Activated naive CD4-positive, alpha-beta T cell treated with anti-CD3 and anti-CD28 coated beads, Interleukin-2, amount 50 U/mL, for 24 hours (primary cell): ENCODE results near the gene GRK4.
"Not testable (repeated sequence)": the region's sequence is repeated elsewhere in the genome, so short reads cannot be mapped to it uniquely, and the experiment has no call there.

Experiments used
- H3K27ac Mint-ChIP-seq: one replicate; pipeline ENCODE4 v1.8.0; 2021; ENCODE audit warnings: mild to moderate bottlenecking, mixed read lengths
- H3K27me3 Mint-ChIP-seq: one replicate; pipeline ENCODE4 v1.8.0; 2021; ENCODE audit warnings: mixed read lengths
- H3K36me3 Mint-ChIP-seq: one replicate; pipeline ENCODE4 v1.8.0; 2021; ENCODE audit warnings: mixed read lengths
- H3K4me1 Mint-ChIP-seq: one replicate; pipeline ENCODE4 v1.8.0; 2021; ENCODE audit warnings: mixed read lengths
- H3K4me3 Mint-ChIP-seq: one replicate; pipeline ENCODE4 v1.8.0; 2021; ENCODE audit warnings: mild to moderate bottlenecking, mixed read lengths
- H3K9me3 Mint-ChIP-seq: one replicate; pipeline ENCODE4 v1.8.0; 2021; ENCODE audit warnings: mixed read lengths

The GRK4 gene

DNA sequence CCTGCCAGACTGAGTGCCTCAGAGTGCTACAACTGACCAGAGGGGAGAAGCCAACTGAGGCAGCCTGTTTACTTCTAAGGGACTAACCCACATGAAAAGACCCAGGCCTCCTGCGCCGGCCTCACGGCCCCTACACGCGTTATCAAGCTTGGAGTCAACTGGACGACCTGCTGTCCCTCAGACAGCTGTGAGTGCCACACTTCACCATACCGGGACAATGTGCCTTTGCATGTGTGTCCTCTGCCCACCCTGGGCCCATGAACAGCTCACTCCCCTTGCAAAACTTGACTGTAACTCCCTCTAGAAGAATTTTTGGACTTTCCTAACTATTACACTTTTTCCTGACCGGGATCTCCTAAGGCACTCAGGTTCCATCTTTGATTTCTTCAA is 2.0 kb upstream of the GRK4 start:
- H3K27me3 Mint-ChIP-seq = no peaks in the 10 kb centered on the region
- peaks cover 42% of the 10 kb centered on the region for H3K4me1 Mint-ChIP-seq
- peak overlapping the region; percentile 95 for H3K4me3 Mint-ChIP-seq
- H3K9me3 Mint-ChIP-seq = no peaks in the 10 kb centered on the region
- H3K36me3 Mint-ChIP-seq = peaks cover 19% of the 10 kb centered on the region
- peak overlapping the region; percentile 88 for H3K27ac Mint-ChIP-seq

DNA sequence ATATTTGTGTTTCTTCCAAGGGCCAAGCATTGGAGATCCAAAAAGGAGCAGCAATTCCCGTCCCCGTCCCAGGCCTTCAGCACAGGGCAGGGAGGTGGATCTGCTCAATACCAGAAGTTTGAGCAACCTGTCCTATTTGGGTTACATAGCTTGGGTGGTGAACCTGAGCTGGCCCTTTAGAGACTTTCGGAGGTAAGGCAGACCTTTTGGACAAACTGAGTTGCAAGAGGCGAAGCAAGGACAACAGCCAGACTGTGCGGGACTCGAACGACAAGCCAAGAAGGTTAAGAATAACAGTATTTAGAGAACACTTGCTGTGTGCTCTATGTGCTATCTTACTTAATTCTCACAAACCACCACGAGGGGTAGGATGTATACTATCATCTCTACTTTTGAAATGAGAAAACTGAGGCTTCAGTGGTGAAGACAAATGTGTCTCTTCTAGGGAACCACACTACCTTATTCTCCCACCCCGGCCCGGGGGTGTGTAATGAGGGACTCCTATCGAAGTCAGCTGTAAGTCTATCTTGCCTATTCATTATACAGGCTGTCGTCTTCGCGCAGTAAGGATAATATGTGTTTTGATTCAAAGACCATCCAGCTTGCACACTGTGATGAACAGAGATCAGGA is 1.4 kb upstream of the GRK4 start:
- peaks cover 16% of the 10 kb centered on the region for H3K36me3 Mint-ChIP-seq
- peaks cover 39% of the 10 kb centered on the region for H3K4me1 Mint-ChIP-seq
- H3K27me3 Mint-ChIP-seq = no peaks in the 10 kb centered on the region
- H3K4me3 Mint-ChIP-seq = peak overlapping the region; percentile 95
- no peaks in the 10 kb centered on the region for H3K9me3 Mint-ChIP-seq
- peak overlapping the region; percentile 88 for H3K27ac Mint-ChIP-seq

DNA sequence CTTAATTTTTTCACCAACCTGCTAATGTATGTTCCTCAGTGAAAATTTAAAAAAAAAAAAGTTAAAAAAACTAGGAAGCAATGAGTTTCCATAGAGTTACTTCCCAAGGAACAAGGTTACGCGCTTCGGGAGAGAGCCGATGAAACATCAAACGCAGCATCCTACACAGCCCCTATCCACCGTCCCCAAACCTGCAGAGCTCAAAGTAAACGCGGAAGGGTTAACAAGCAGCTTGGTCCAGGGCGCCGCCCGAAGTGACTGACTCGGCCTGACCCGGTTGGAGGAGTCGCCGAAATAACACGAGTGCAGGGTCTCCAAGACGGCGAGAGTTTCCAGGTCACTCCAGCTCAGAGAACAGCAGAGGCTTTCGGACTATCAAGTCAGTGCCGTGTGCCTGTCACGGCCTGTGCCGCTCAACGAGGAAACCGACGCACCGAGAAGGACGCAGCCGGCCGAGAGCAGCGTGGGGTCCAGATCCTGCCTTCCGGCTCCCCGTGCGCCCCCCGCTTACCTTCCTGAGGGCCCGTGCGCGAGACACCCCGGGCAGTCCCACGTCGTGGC is 677 bp upstream of the GRK4 start:
- Mint-ChIP-seq H3K4me1 (peaks cover 34% of the 10 kb centered on the region), H3K27me3 (no peaks in the 10 kb centered on the region), H3K4me3 (peak overlapping the region; percentile 95)

GRCh38 chr4:2963966-2964471 is 648 bp downstream of the GRK4 start:
- no peaks in the 10 kb centered on the region for H3K9me3 Mint-ChIP-seq
- peak overlapping the region; percentile 68 for H3K27ac Mint-ChIP-seq
- peaks cover 8% of the 10 kb centered on the region for H3K36me3 Mint-ChIP-seq
- peak overlapping the region; percentile 95 for H3K4me3 Mint-ChIP-seq
- peaks cover 21% of the 10 kb centered on the region for H3K4me1 Mint-ChIP-seq
- H3K27me3 Mint-ChIP-seq = no peaks in the 10 kb centered on the region

More for the DNA sequence above, 677 bp upstream of the GRK4 start:
- peaks cover 13% of the 10 kb centered on the region for H3K36me3 Mint-ChIP-seq
- peak overlapping the region; percentile 88 for H3K27ac Mint-ChIP-seq
- H3K9me3 Mint-ChIP-seq = no peaks in the 10 kb centered on the region

DNA sequence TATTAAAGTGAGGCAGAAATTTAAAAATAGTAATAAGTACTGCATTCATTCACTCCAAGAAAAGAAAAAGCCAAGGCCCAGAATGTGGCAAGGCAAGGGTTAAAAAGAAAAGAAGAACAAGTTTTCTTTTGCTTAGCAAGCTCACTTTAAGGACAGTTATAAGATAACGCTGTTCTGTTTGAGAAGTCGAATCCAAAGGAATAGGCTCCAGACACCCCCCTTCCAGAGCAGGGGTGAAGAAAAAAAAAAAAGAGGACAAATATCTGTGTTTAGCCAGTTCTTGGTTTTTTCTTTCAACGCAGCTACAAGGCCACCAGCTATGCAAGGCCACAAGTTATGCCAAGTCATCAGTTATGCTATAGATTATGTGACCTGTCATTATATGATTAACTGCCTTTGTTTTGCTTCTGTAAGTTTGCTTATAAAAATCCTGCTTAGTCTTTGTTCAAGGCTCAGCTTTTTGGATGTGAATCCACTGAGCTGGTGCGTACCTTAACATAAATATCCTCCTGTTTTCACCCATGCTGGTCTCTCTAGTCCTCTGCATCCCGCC is 1.4 kb downstream of the GRK4 start:
- Mint-ChIP-seq H3K27ac (no peak overlapping the region), H3K36me3 (peaks cover 8% of the 10 kb centered on the region), H3K4me3 (peak overlapping the region; percentile 95), H3K9me3 (no peaks in the 10 kb centered on the region), H3K27me3 (no peaks in the 10 kb centered on the region), H3K4me1 (peaks cover 17% of the 10 kb centered on the region)

GRCh38 chr4:2965262-2965661 is 1.9 kb downstream of the GRK4 start:
- H3K4me3 Mint-ChIP-seq = peak overlapping the region; percentile 95
- peaks cover 14% of the 10 kb centered on the region for H3K4me1 Mint-ChIP-seq
- H3K9me3 Mint-ChIP-seq = no peaks in the 10 kb centered on the region
- H3K27me3 Mint-ChIP-seq = no peaks in the 10 kb centered on the region
- H3K36me3 Mint-ChIP-seq = peaks cover 8% of the 10 kb centered on the region
- H3K27ac Mint-ChIP-seq = no peak overlapping the region

GRCh38 chr4:2968381-2968780 is 5.0 kb downstream of the GRK4 start:
- no peak overlapping the region for H3K27ac Mint-ChIP-seq
- H3K4me3 Mint-ChIP-seq = no peak overlapping the region
- H3K4me1 Mint-ChIP-seq = peaks cover 6% of the 10 kb centered on the region
- H3K9me3 Mint-ChIP-seq = no peaks in the 10 kb centered on the region
- no peaks in the 10 kb centered on the region for H3K36me3 Mint-ChIP-seq
- H3K27me3 Mint-ChIP-seq = no peaks in the 10 kb centered on the region

DNA sequence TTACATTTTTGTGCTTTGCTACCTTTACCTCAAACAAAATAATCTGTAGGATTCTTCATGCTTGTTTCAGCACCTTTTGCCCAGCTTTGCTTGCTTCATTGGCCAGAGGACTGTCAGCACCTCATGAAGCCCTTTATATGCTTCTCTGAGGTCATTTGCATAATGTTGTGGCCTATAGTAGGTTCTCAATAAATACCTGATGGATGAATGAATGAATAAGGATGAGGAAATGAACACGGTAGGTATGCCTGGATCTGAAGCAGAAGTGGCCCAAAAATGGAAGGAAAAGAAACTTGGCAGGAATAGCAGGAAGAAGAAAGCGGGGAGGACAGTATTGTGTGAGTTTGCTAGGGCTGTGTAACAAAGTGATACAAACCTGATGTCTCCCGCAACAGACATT is 7.9 kb downstream of the GRK4 start:
- Mint-ChIP-seq H3K27me3 (no peaks in the 10 kb centered on the region), H3K4me1 (no peaks in the 10 kb centered on the region), H3K36me3 (peaks cover 2% of the 10 kb centered on the region), H3K27ac (no peak overlapping the region), H3K4me3 (no peak overlapping the region), H3K9me3 (no peaks in the 10 kb centered on the region)

- Mint-ChIP-seq H3K4me3 (no peak overlapping the region), H3K36me3 (peaks cover 2% of the 10 kb centered on the region), H3K27me3 (no peaks in the 10 kb centered on the region), H3K4me1 (peaks cover 4% of the 10 kb centered on the region), H3K27ac (no peak overlapping the region), H3K9me3 (no peaks in the 10 kb centered on the region)
These were observed 14.1 kb downstream of the GRK4 start for GRCh38 chr4:2977211-2978088.

DNA sequence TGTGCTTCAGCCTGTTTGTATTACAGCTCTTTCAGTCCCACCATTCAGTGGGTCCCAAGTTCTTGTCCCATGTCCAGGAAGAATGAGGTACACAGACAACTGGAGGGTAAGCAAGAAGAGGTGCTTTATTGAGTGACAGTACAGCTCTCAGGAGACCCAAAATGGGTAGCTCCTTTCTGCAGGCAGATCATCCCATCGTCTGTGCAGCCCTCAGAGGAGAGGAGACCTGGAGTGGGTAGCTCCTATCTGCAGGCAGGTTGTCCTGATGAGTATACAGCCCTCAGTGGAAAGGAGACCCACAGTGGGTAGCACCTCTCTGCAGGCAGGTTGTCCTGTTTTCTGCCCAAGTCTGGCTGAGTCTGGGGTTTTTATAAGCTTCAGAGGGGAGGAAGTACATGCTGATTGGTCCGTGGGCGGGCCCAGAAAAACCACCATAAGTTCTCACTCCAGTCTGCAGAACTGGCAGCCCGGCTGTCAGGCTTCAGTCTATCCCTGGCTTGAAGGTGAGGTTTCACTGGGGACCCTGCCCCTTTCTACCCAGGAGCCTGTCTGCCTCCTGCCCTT is 18.0 kb downstream of the GRK4 start:
- H3K27me3 Mint-ChIP-seq = no peaks in the 10 kb centered on the region
- no peak overlapping the region for H3K27ac Mint-ChIP-seq
- no peaks in the 10 kb centered on the region for H3K36me3 Mint-ChIP-seq
- H3K4me1 Mint-ChIP-seq = peaks cover 4% of the 10 kb centered on the region
- no peaks in the 10 kb centered on the region for H3K9me3 Mint-ChIP-seq
- no peak overlapping the region for H3K4me3 Mint-ChIP-seq

DNA sequence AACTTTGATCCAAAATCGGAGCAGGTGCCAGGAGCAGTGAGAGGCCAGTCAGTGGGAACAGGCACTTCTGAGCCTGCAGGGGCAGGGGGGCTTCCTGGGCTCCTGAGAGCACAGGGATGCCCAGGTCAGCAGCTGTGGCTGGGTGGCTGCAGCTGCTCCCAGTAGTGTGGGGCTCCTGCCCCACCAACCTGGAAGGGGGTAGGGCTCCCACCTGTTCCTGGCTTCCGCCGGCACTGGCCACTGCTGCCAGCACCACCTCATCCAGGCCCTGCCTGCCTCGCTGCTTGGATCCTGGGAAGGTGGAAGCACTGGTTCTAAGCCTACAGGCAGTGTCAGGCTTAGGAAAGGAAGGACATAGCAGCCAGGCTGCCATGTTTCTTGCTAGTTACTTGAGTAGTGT is 18.6 kb downstream of the GRK4 start:
- Mint-ChIP-seq H3K4me1 (peaks cover 4% of the 10 kb centered on the region), H3K36me3 (no peaks in the 10 kb centered on the region), H3K27me3 (no peaks in the 10 kb centered on the region), H3K27ac (no peak overlapping the region), H3K4me3 (no peak overlapping the region), H3K9me3 (no peaks in the 10 kb centered on the region)

DNA sequence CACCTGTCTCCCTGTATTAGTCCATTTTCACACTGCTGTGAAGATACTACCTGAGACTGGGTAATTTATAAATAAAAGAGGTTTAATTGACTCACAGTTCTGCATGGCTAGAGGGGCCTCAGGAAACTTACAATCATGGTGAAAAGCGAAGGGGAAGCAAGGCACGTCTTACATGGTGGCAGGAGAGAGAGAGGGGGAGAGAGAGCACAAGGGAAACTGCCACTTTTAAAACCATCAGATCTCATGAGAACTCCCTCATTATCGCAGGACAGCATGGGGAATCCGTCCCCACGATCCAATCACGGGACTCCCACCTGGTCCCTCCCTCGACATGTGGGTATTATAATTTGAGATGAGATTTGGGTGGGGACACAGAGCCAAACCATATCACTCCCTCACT is 20.3 kb downstream of the GRK4 start:
- not testable (repeated sequence) for H3K4me3 Mint-ChIP-seq, H3K9me3 Mint-ChIP-seq, H3K36me3 Mint-ChIP-seq, H3K27ac Mint-ChIP-seq, H3K4me1 Mint-ChIP-seq, H3K27me3 Mint-ChIP-seq

- Mint-ChIP-seq H3K4me1 (no peaks in the 10 kb centered on the region), H3K4me3 (no peak overlapping the region), H3K27ac (no peak overlapping the region), H3K9me3 (no peaks in the 10 kb centered on the region), H3K36me3 (no peaks in the 10 kb centered on the region), H3K27me3 (no peaks in the 10 kb centered on the region)
These were observed 27.9 kb downstream of the GRK4 start for GRCh38 chr4:2991243-2991642.

DNA sequence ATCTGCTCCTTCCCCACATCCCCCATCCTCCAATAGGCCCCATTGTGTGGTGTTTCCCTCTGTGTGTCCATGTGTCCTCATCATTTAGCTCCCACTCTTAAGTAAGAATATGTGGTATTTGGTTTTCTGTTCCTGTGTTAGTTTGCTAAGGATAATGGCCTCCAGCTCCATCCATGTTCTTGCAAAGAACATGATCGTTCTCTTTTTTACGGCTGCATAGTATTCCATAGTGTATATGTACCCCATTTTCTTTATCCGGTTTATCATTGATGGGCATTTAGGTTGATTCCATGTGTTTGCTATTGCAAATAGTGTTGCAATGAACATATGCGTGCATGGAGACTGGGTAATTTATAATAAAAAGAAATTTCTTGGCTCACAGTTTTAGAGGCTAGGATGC is 31.5 kb downstream of the GRK4 start:
- H3K27ac Mint-ChIP-seq = no peak overlapping the region
- H3K4me1 Mint-ChIP-seq = no peaks in the 10 kb centered on the region
- H3K27me3 Mint-ChIP-seq = no peaks in the 10 kb centered on the region
- H3K4me3 Mint-ChIP-seq = no peak overlapping the region
- no peaks in the 10 kb centered on the region for H3K36me3 Mint-ChIP-seq
- H3K9me3 Mint-ChIP-seq = no peaks in the 10 kb centered on the region

- H3K9me3 Mint-ChIP-seq = no peaks in the 10 kb centered on the region
- H3K27me3 Mint-ChIP-seq = no peaks in the 10 kb centered on the region
- no peak overlapping the region for H3K4me3 Mint-ChIP-seq
- H3K4me1 Mint-ChIP-seq = no peaks in the 10 kb centered on the region
- H3K27ac Mint-ChIP-seq = no peak overlapping the region
- H3K36me3 Mint-ChIP-seq = no peaks in the 10 kb centered on the region
These were observed 32.3 kb downstream of the GRK4 start for GRCh38 chr4:2995546-2996265.
